RWPE2 (cell line): ENCODE data around the gene ZC3H10.
A peak's percentile ranks its signal among the peaks of the same experiment; 100 is the strongest.

Experiments used
- ATAC-seq: fragments of 200-7000 bp; cut with Tn5 transposase; 3 replicates; pipeline ENCODE4 v1.9.1; 2021; ENCODE audit warnings: low read depth
- DNase-seq: peaks from one replicate; pipeline ENCODE4 v3.0.0-alpha.2; 2020; ENCODE audit warnings: low spot score
- H3K27ac ChIP-seq: fragments of 450-650 bp; 2 replicates; pipeline ENCODE4 v1.5.1; 2017; ENCODE audit warnings: mild to moderate bottlenecking; ENCODE audit not compliant: poor library complexity, severe bottlenecking
- H3K27me3 ChIP-seq: fragments of 250-450 bp; sonication (Bioruptor Pico); 2 replicates; pipeline ENCODE4 v1.5.1; 2021; ENCODE audit warnings: mild to moderate bottlenecking, moderate library complexity; ENCODE audit not compliant: insufficient read depth, poor library complexity, severe bottlenecking
- H3K36me3 ChIP-seq: fragments of 250-450 bp; sonication (Bioruptor Pico); 2 replicates; pipeline ENCODE4 v1.5.1; 2020; ENCODE audit warnings: low read depth, mild to moderate bottlenecking, moderate library complexity
- H3K4me1 ChIP-seq: fragments of 250-450 bp; sonication (Bioruptor Pico); 2 replicates; pipeline ENCODE4 v1.5.1; 2021; ENCODE audit warnings: mild to moderate bottlenecking, moderate library complexity; ENCODE audit not compliant: insufficient read depth, poor library complexity, severe bottlenecking
- H3K4me3 ChIP-seq: fragments of 250-450 bp; sonication (Bioruptor Pico); 2 replicates; pipeline ENCODE4 v1.5.1; 2021; ENCODE audit warnings: mild to moderate bottlenecking, moderate library complexity; ENCODE audit not compliant: severe bottlenecking
- H3K9me3 ChIP-seq: fragments of 250-450 bp; sonication (Bioruptor Pico); 2 replicates; pipeline ENCODE4 v1.5.1; 2021; ENCODE audit warnings: mild to moderate bottlenecking, moderate library complexity; ENCODE audit not compliant: severe bottlenecking
- CTCF ChIP-seq: fragments of 450-650 bp; IDR thresholded peaks from one replicate; pipeline ENCODE4 v1.5.1; 2017; ENCODE audit warnings: mild to moderate bottlenecking, moderate library complexity; ENCODE audit not compliant: poor library complexity, severe bottlenecking

Gene ZC3H10

GRCh38 chr12:56129206-56129941 is 11.3 kb downstream of the ZC3H10 start:
- Histone ChIP-seq H3K36me3 (peaks cover 45% of the 10 kb centered on the region), H3K4me3 (peak overlapping the region; percentile 89), H3K27me3 (no peaks in the 10 kb centered on the region), H3K9me3 (no peaks in the 10 kb centered on the region), H3K4me1 (peaks cover 18% of the 10 kb centered on the region), H3K27ac (peak overlapping the region; percentile 70)
- ATAC-seq: peak; percentile 43
- TF ChIP-seq CTCF: no peak
- DNase-seq: no peak

- ATAC-seq: no peak
- no peaks in the 10 kb centered on the region for H3K9me3 ChIP-seq
- peak overlapping the region; percentile 70 for H3K27ac ChIP-seq
- H3K4me1 ChIP-seq: peaks cover 18% of the 10 kb centered on the region
- no peak for TF ChIP-seq CTCF
- H3K36me3 ChIP-seq: peaks cover 52% of the 10 kb centered on the region
- no peak overlapping the region for H3K4me3 ChIP-seq
- H3K27me3 ChIP-seq: no peaks in the 10 kb centered on the region
- DNase-seq: no peak
These were observed 12.0 kb downstream of the ZC3H10 start for GRCh38 chr12:56129942-56130495.

GRCh38 chr12:56130876-56131275 is 12.8 kb downstream of the ZC3H10 start:
- no peak for TF ChIP-seq CTCF
- H3K9me3 ChIP-seq: no peaks in the 10 kb centered on the region
- peaks cover 58% of the 10 kb centered on the region for H3K36me3 ChIP-seq
- no peak overlapping the region for H3K27ac ChIP-seq
- H3K27me3 ChIP-seq: no peaks in the 10 kb centered on the region
- peaks cover 17% of the 10 kb centered on the region for H3K4me1 ChIP-seq
- ATAC-seq (no peak), DNase-seq (no peak)
- H3K4me3 ChIP-seq: no peak overlapping the region

GRCh38 chr12:56134897-56135296 is 16.8 kb downstream of the ZC3H10 start:
- H3K4me3 ChIP-seq: no peak overlapping the region
- H3K27ac ChIP-seq: no peak overlapping the region
- no peak for DNase-seq
- H3K36me3 ChIP-seq: peaks cover 97% of the 10 kb centered on the region
- H3K4me1 ChIP-seq: no peaks in the 10 kb centered on the region
- no peaks in the 10 kb centered on the region for H3K9me3 ChIP-seq
- ATAC-seq: no peak
- no peak for TF ChIP-seq CTCF
- no peaks in the 10 kb centered on the region for H3K27me3 ChIP-seq
